Stimulated activated effector memory CD8-positive, alpha-beta T cell treated with anti-CD3 and anti-CD28 coated beads, Interleukin-12 subunit alpha, Interleukin-12 subunit beta, amount 100 ng/mL, for 72 hours (primary cell): ENCODE data around the gene PVR.
"Not testable (repeated sequence)": the region's sequence is repeated elsewhere in the genome, so short reads cannot be mapped to it uniquely, and the experiment has no call there.

ENCODE experiments used
- ATAC-seq: fragments of 150-1000 bp; cut with Tn5 transposase; 2 replicates; pipeline ENCODE4 v1.10.0; 2021
- DNase-seq, 2 donors: peaks; one replicate each; pipeline ENCODE4 v3.0.0; 2021 to 2022; ENCODE audit warnings: low spot score in 2 of 2
- H3K27ac Mint-ChIP-seq: one replicate; pipeline ENCODE4 v1.8.0; 2022; ENCODE audit warnings: mild to moderate bottlenecking, mixed read lengths
- H3K36me3 Mint-ChIP-seq: one replicate; pipeline ENCODE4 v1.8.0; 2022; ENCODE audit warnings: mild to moderate bottlenecking, mixed read lengths
- H3K4me1 Mint-ChIP-seq: one replicate; pipeline ENCODE4 v1.8.0; 2022; ENCODE audit warnings: mixed read lengths
- H3K4me3 Mint-ChIP-seq: one replicate; pipeline ENCODE4 v1.8.0; 2022; ENCODE audit warnings: mild to moderate bottlenecking, mixed read lengths
- H3K9me3 Mint-ChIP-seq: one replicate; pipeline ENCODE4 v1.8.0; 2022; ENCODE audit warnings: mixed read lengths

PVR gene

GRCh38 chr19:44649578-44650145 is 6.0 kb downstream of the PVR start:
- Mint-ChIP-seq H3K9me3 (no peaks in the 10 kb centered on the region), H3K4me1 (no peaks in the 10 kb centered on the region), H3K27ac (no peak overlapping the region), H3K36me3 (peaks cover 9% of the 10 kb centered on the region), H3K4me3 (no peak overlapping the region)
- no peak for ATAC-seq
- no peak for DNase-seq

- H3K36me3 Mint-ChIP-seq: peaks cover 9% of the 10 kb centered on the region
- peaks cover 13% of the 10 kb centered on the region for H3K4me1 Mint-ChIP-seq
- ATAC-seq (no peak), DNase-seq (no peak)
- H3K9me3 Mint-ChIP-seq: no peaks in the 10 kb centered on the region
- H3K4me3 Mint-ChIP-seq: no peak overlapping the region
- H3K27ac Mint-ChIP-seq: no peak overlapping the region
These were observed 9.6 kb downstream of the PVR start for GRCh38 chr19:44653343-44653742.

- DNase-seq (peak; percentile 33 to 74), ATAC-seq (peak; percentile 87)
- H3K27ac Mint-ChIP-seq: no peak overlapping the region
- peaks cover 9% of the 10 kb centered on the region for H3K36me3 Mint-ChIP-seq
- H3K9me3 Mint-ChIP-seq: no peaks in the 10 kb centered on the region
- H3K4me1 Mint-ChIP-seq: peaks cover 13% of the 10 kb centered on the region
- no peak overlapping the region for H3K4me3 Mint-ChIP-seq
These were observed 10.5 kb downstream of the PVR start for GRCh38 chr19:44653977-44654774.

GRCh38 chr19:44657211-44657921 is 13.7 kb downstream of the PVR start:
- DNase-seq (peak; percentile 52 to 83), ATAC-seq (peak; percentile 72)
- Mint-ChIP-seq H3K9me3 (no peaks in the 10 kb centered on the region), H3K4me3 (no peak overlapping the region), H3K27ac (no peak overlapping the region), H3K4me1 (peaks cover 13% of the 10 kb centered on the region), H3K36me3 (no peaks in the 10 kb centered on the region)

- ATAC-seq: no peak
- peaks cover 13% of the 10 kb centered on the region for H3K4me1 Mint-ChIP-seq
- H3K27ac Mint-ChIP-seq: no peak overlapping the region
- DNase-seq: no peak
- no peak overlapping the region for H3K4me3 Mint-ChIP-seq
- H3K36me3 Mint-ChIP-seq: no peaks in the 10 kb centered on the region
- no peaks in the 10 kb centered on the region for H3K9me3 Mint-ChIP-seq
These were observed 14.5 kb downstream of the PVR start for GRCh38 chr19:44658069-44658733.

GRCh38 chr19:44660081-44660480 is 16.4 kb downstream of the PVR start:
- H3K36me3 Mint-ChIP-seq: no peaks in the 10 kb centered on the region
- H3K4me3 Mint-ChIP-seq: no peak overlapping the region
- H3K4me1 Mint-ChIP-seq: peaks cover 13% of the 10 kb centered on the region
- H3K27ac Mint-ChIP-seq: no peak overlapping the region
- ATAC-seq (no peak), DNase-seq (no peak)
- no peaks in the 10 kb centered on the region for H3K9me3 Mint-ChIP-seq

GRCh38 chr19:44661205-44661604 is 17.5 kb downstream of the PVR start:
- Mint-ChIP-seq H3K4me1 (peaks cover 13% of the 10 kb centered on the region), H3K27ac (no peak overlapping the region), H3K36me3 (no peaks in the 10 kb centered on the region), H3K4me3 (no peak overlapping the region), H3K9me3 (no peaks in the 10 kb centered on the region)
- ATAC-seq (no peak), DNase-seq (no peak)

- H3K36me3 Mint-ChIP-seq: no peaks in the 10 kb centered on the region
These were observed 18.2 kb downstream of the PVR start for GRCh38 chr19:44661904-44662303.

GRCh38 chr19:44662691-44663385 is 19.1 kb downstream of the PVR start:
- Mint-ChIP-seq H3K27ac (no peak overlapping the region), H3K9me3 (no peaks in the 10 kb centered on the region), H3K4me1 (peaks cover 1% of the 10 kb centered on the region), H3K4me3 (no peak overlapping the region), H3K36me3 (no peaks in the 10 kb centered on the region)
- no peak for DNase-seq
- no peak for ATAC-seq

More at GRCh38 chr19:44661904-44662303, 18.2 kb downstream of the PVR start:
- no peak overlapping the region for H3K27ac Mint-ChIP-seq
- H3K4me3 Mint-ChIP-seq: no peak overlapping the region
- H3K9me3 Mint-ChIP-seq: no peaks in the 10 kb centered on the region
- ATAC-seq (no peak), DNase-seq (no peak)
- H3K4me1 Mint-ChIP-seq: peaks cover 11% of the 10 kb centered on the region

GRCh38 chr19:44663996-44664395 is 20.3 kb downstream of the PVR start:
- no peaks in the 10 kb centered on the region for H3K4me1 Mint-ChIP-seq
- no peaks in the 10 kb centered on the region for H3K9me3 Mint-ChIP-seq
- H3K27ac Mint-ChIP-seq: no peak overlapping the region
- DNase-seq: no peak
- ATAC-seq: no peak
- no peak overlapping the region for H3K4me3 Mint-ChIP-seq
- no peaks in the 10 kb centered on the region for H3K36me3 Mint-ChIP-seq

- no peaks in the 10 kb centered on the region for H3K4me1 Mint-ChIP-seq
- H3K27ac Mint-ChIP-seq: no peak overlapping the region
- H3K9me3 Mint-ChIP-seq: no peaks in the 10 kb centered on the region
- DNase-seq (no peak), ATAC-seq (no peak)
- no peak overlapping the region for H3K4me3 Mint-ChIP-seq
- H3K36me3 Mint-ChIP-seq: no peaks in the 10 kb centered on the region
These were observed 21.3 kb downstream of the PVR start for GRCh38 chr19:44664976-44665375.

GRCh38 chr19:44666852-44667556 is 23.3 kb downstream of the PVR start:
- Mint-ChIP-seq H3K36me3 (no peaks in the 10 kb centered on the region), H3K9me3 (no peaks in the 10 kb centered on the region), H3K27ac (no peak overlapping the region), H3K4me1 (no peaks in the 10 kb centered on the region), H3K4me3 (no peak overlapping the region)
- DNase-seq: no peak
- ATAC-seq: peak; percentile 17

- peak; percentile 52 for ATAC-seq
- H3K4me1 Mint-ChIP-seq: no peaks in the 10 kb centered on the region
- H3K27ac Mint-ChIP-seq: no peak overlapping the region
- H3K9me3 Mint-ChIP-seq: no peaks in the 10 kb centered on the region
- H3K36me3 Mint-ChIP-seq: no peaks in the 10 kb centered on the region
- no peak overlapping the region for H3K4me3 Mint-ChIP-seq
- DNase-seq: no peak
These were observed 25.5 kb downstream of the PVR start for GRCh38 chr19:44668985-44669764.

GRCh38 chr19:44670027-44670426 is 26.3 kb downstream of the PVR start:
- not testable (repeated sequence) for H3K9me3 Mint-ChIP-seq, H3K4me3 Mint-ChIP-seq, H3K4me1 Mint-ChIP-seq, H3K27ac Mint-ChIP-seq, ATAC-seq, DNase-seq, H3K36me3 Mint-ChIP-seq
